Stomach (tissue), 4 donors: ENCODE measurements around the gene EHMT1.

Experiments
- CTCF ChIP-seq, 7 experiments: fragments of 450-650 bp in 4 of 7; fragments of 200-600 bp in 3 of 7; sonication (generic) in 3 of 7; IDR thresholded peaks; one replicate each; pipeline ENCODE4 v1.5.1; 2016 to 2019; ENCODE audit warnings: antibody characterized with exemption in 7 of 7, control low read depth in 2 of 7, mild to moderate bottlenecking in 1 of 7
- EP300 ChIP-seq: sonication (generic); formaldehyde crosslinking; IDR thresholded peaks from one replicate; pipeline ENCODE4 v1.6.1; 2017; ENCODE audit warnings: antibody characterized with exemption
- POLR2A ChIP-seq, 4 donors: fragments of 450-650 bp; IDR thresholded peaks; one replicate each; pipeline ENCODE4 v1.6.1; 2016; ENCODE audit warnings: antibody characterized with exemption in 4 of 4, control low read depth in 2 of 4, mild to moderate bottlenecking in 1 of 4, moderate library complexity in 1 of 4
- POLR2AphosphoS5 ChIP-seq, 3 donors: sonication (generic); formaldehyde crosslinking; IDR thresholded peaks; one replicate each; pipeline ENCODE4 v1.6.1; 2016; ENCODE audit warnings: antibody characterized with exemption in 3 of 3

- TF ChIP-seq CTCF (IDR thresholded peaks at IDR 0.05) (no peak), POLR2AphosphoS5 (IDR thresholded peaks at IDR 0.05) (no peak), POLR2A (IDR thresholded peaks at IDR 0.05) (no peak), EP300 (no peak)
Observed at GRCh38 chr9:137590123-137590468, 28.7 kb upstream of the EHMT1 start.
